ELR (cell line): ENCODE measurements around the gene CDK18.

ENCODE experiments used
- DNase-seq: peaks from one replicate; pipeline ENCODE4 v3.0.0-alpha.2; 2015; ENCODE audit warnings: low read depth

Gene CDK18

DNA sequence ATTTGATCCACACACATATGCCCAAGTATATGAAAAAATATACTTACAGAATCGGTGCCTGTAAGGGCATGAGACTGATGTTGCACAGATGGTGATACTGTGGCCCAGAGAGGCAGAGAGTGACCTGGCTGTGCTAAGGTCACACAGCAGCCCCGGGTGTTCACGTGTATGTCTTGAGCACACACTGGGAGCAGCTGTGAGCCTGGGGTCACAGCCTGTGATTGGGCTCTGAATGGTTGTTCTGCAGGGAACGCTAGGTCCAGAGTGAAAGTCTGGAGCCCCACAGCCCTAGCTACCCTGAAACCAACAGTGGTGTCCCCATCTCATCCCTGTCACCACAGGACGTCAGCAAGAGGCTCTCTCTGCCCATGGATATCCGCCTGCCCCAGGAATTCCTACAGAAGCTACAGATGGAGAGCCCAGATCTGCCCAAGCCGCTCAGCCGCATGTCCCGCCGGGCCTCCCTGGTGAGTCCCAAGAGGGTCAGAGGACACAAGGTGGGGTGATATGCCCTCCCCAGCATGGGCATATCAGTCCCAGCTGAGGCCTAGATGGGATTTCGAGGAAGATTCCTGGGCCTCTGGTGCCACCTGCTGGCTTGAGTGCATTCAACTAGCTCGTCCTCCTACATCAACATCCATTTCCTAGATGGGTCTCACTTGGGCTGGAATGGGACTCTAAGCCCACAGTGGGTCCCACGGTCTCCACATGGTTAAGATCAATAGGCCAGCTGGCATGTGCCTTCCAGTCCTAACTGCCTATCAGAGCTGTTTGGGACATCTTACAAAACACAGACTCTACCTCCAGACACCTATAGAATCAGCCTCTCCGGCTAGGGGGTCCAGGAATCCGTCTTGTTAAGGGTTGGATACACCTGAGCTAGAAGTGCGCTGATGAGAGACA is 19.7 kb downstream of the CDK18 start:
- peak; percentile 77 for DNase-seq

DNA sequence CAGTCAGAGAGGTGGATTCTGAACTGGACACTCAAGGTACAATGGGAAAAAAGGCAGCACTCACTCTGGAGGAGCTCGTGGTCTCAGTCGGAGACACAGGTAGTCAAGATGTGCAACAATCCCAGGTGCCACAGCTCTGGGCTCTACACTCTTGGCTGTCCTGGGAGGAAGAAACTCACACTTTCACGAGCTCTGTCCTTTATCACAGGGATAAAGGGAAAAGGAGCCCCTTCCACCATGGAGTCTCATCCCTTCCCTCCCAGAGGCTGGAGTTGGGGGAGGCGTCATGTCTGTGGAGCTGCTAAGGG is 20.3 kb downstream of the CDK18 start:
- DNase-seq: no peak

DNA sequence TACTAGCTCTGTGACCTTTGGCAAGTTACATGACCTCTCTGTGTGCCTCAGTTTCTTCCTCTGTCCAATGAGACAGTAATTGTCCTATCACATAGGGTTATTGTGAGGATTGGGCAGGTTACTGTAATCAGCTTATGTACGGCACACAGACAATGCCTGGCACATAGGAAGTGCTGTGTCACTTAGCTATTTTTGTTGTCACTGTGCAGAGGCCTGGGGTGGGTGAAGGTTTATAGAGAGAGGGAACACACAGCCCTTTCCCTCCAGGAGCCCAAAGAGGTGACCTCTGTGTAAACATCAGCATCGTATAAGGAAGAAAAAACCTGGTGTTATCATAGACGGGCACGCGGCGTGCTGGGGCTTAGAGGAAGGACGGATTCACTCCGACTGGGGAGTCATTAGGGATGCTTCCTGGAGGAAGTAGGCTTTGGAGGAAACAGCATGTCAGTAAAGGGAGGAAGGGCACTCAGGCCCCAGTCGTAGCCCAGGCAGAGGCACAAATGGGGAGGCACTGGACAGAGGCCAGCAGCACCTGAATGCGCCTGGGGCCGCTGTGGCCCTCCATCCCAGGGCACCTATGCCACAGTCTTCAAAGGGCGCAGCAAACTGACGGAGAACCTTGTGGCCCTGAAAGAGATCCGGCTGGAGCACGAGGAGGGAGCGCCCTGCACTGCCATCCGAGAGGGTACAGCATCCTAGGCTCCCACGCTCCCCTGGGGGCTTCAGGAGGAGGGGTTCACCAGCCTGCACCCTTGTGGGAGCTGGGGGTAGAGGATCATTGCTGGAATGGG is 21.2 kb downstream of the CDK18 start:
- DNase-seq: no peak

- DNase-seq: no peak
These were observed 22.0 kb downstream of the CDK18 start for GRCh38 chr1:205526431-205526830.

GRCh38 chr1:205527931-205528330 is 23.5 kb downstream of the CDK18 start:
- DNase-seq: no peak

GRCh38 chr1:205528446-205528886 is 24.0 kb downstream of the CDK18 start:
- peak; percentile 24 for DNase-seq

GRCh38 chr1:205528887-205529825 is 24.7 kb downstream of the CDK18 start:
- peak; percentile 82 for DNase-seq

- peak; percentile 45 for DNase-seq
These were observed 25.6 kb downstream of the CDK18 start for GRCh38 chr1:205530116-205530515.

- DNase-seq: no peak
These were observed 26.9 kb downstream of the CDK18 start for GRCh38 chr1:205531191-205532025.

DNA sequence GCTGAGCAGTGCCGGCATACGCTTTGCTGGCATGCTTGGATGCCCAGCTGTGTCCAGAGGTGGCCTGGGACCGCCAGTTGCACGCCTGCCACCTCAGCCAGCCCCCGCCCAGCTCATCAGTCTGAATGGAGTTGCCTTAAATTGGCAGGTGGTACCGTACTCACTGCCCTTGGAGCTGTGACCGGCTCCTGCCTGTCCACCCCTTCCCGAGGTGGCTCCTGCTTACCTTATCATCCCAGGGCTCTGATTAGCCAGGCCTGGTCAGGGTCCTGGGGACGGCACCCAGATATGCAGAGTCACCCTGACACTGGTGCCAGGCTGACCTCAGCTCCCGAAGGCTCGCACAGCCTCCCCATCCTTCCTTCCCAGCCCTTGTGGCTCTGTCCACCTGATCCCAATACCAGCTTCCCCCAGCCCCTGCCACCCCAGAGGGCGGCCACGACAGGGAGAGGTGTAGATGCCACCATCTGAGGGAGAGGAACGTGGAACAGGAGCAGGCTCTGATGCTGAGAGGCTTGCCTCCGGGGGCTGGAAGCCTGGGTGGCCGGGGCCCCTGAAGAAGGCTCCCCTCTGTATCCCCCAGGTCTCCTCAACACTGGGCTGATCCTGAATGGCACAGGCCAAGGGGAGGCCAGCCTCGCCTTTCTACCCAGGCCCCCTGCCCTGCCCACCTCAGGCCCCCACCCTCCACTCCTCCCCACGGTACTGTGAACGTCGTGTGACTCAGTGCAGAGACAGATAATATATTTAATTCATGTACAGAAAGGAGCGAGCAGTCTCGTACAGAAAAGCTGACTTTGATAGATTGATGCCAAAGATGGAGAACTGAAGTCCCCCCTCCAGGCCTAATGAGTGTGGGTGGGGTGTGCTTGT is 27.8 kb downstream of the CDK18 start:
- no peak for DNase-seq

GRCh38 chr1:205532996-205533735 is 28.7 kb downstream of the CDK18 start:
- no peak for DNase-seq

- no peak for DNase-seq
These were observed 29.4 kb downstream of the CDK18 start for GRCh38 chr1:205533748-205534443.

- no peak for DNase-seq
These were observed 30.0 kb downstream of the CDK18 start for GRCh38 chr1:205534444-205534985.

GRCh38 chr1:205535096-205535495 is 30.6 kb downstream of the CDK18 start:
- no peak for DNase-seq

DNA sequence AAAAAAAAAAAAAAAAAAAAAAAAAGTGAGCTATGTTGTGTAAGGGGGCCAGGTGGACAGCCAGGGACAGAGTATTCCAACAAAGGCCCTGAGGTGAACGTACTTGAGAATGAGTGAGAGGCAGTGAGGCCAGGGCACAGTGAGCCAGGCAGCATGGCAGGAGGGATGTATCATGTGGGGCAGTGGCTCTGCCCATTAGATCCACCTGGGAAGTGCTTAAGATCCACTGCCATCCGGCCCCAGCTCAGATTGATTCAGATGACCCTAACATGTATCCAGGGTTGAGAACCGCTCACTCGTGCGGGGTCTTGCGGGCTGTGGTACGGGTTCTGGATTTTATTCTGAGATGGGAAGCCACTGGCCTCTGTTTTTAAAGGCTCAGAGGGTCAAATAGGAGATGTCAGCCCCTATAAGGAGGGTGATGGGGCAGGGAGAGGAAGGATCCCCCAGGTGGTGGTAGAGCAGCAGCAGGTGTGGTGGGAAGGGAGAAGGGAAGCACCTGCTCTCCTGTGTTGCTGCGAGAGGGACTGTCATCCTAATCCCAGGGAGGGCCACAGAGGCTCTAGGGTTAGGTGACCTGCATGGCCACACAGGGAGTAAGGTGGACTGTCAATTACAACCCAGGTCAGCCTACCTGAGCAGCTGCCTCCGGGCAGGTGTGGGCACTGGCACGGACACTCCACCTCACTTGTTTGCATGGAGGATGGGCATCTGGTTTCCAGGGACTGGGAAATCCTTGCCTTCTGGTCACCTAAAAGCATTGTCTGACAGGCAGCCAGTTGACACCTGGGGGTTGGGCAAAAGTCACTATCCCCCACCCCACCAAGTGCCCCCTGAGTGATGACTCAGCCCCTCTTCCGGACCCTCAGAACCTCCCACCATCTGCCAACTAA is 31.6 kb downstream of the CDK18 start:
- DNase-seq: no peak

GRCh38 chr1:205536759-205537361 is 32.4 kb downstream of the CDK18 start:
- no peak for DNase-seq

GRCh38 chr1:205537386-205538018 is 33.0 kb downstream of the CDK18 start:
- DNase-seq: peak; percentile 36
